Measurements from ENCODE around the gene TADA2B.

GRCh38 chr4:7037425-7037824 lies 5.7 kb upstream of the TADA2B start:
- no peak for TF ChIP-seq CTCF (IDR thresholded peaks at IDR 0.05)
- TF ChIP-seq POLR2A (IDR thresholded peaks at IDR 0.05): no peak
